GM12878 (cell line): ENCODE data around the gene DUOXA1. TPM values are rescaled to one million over a fixed set of nuclear protein-coding genes. Genes with fewer than 3 reads are reported as not detected.

Experiments
- ATAC-seq: fragments of 200-7000 bp; cut with Tn5 transposase; 3 replicates; pipeline ENCODE4 v1.9.1; 2020; ENCODE audit warnings: mild to moderate bottlenecking, moderate library complexity
- BruUV-seq: library from RNA; stranded (reverse); fragments of 400-500 nt; replicated peaks from 2 replicates; lab custom pipeline; 2021; lab: Mats Ljungman, UMichigan
- CTCF ChIA-PET: fragments of 300-600 bp; sonication (Branson Sonifier 250); formaldehyde crosslinking; extraction: SDS; loops from one replicate; lab custom pipeline; 2021; ENCODE audit warnings: inconsistent platforms; lab: Yijun Ruan, JAX
- POLR2A ChIA-PET: fragments of 350-600 bp; formaldehyde crosslinking; extraction: SDS; loops from one replicate; lab custom pipeline; 2021; ENCODE audit warnings: inconsistent platforms; lab: Charles Lee
- RAD21 ChIA-PET: fragments of 300-600 bp; sonication (Branson Sonifier 250); formaldehyde crosslinking; loops from one replicate; lab custom pipeline; 2023; ENCODE audit warnings: antibody characterized with exemption; ENCODE audit not compliant: unreplicated experiment; lab: Charles Lee
- SMC1A ChIA-PET: fragments of 300-600 bp; sonication (Branson Sonifier 250); formaldehyde crosslinking; loops from one replicate; lab custom pipeline; 2023; ENCODE audit not compliant: unreplicated experiment, uncharacterized antibody; lab: Charles Lee
- DNase-seq: peaks from one replicate; pipeline ENCODE4 v3.0.0-alpha.2; 2011; ENCODE audit warnings: low read depth, low spot score
- FAIRE-seq: peaks from 3 replicates; lab custom pipeline; 2011; peaks lifted over from hg19 to GRCh38; lab: Jason Lieb, UNC
- H2AFZ ChIP-seq: 2 replicates; pipeline ENCODE4 v1.6.0; 2011; ENCODE audit warnings: low read depth, low read length, control low read depth; ENCODE audit not compliant: control insufficient read depth
- H3K27ac ChIP-seq: 2 replicates; pipeline ENCODE4 v1.5.1; 2011; ENCODE audit warnings: control low read depth; ENCODE audit not compliant: control insufficient read depth, insufficient read depth
- H3K27me3 ChIP-seq, 2 experiments: replicated peaks in 1 of 2; 2 replicates each; pipeline versions ENCODE4 v1.6.0 to v1.6.1; 2011; ENCODE audit warnings: low read length in 1 of 2; ENCODE audit not compliant: control insufficient read depth in 2 of 2, insufficient read depth in 2 of 2
- H3K36me3 ChIP-seq, 2 experiments: 2 replicates each; pipeline ENCODE4 v1.5.1; 2011; ENCODE audit warnings: low read length in 1 of 2; ENCODE audit not compliant: control insufficient read depth in 2 of 2, insufficient read depth in 2 of 2
- H3K4me1 ChIP-seq: 2 replicates; pipeline ENCODE4 v1.6.1; 2011; ENCODE audit warnings: mild to moderate bottlenecking, low read length, moderate library complexity, mixed read lengths; ENCODE audit not compliant: control insufficient read depth, insufficient read depth
- H3K4me2 ChIP-seq: 2 replicates; pipeline ENCODE4 v1.6.0; 2011; ENCODE audit warnings: control low read depth; ENCODE audit not compliant: control insufficient read depth, insufficient read depth
- H3K4me3 ChIP-seq: fragments of 200-600 bp; sonication (generic); 2 replicates; pipeline ENCODE4 v1.5.1; 2016
- H3K79me2 ChIP-seq: 2 replicates; pipeline ENCODE4 v1.6.0; 2011; ENCODE audit warnings: low read length; ENCODE audit not compliant: control insufficient read depth, insufficient read depth
- H3K9ac ChIP-seq: 2 replicates; pipeline ENCODE4 v1.8.0; 2011; ENCODE audit warnings: low read length, control low read depth, mixed read lengths; ENCODE audit not compliant: control insufficient read depth, insufficient read depth
- H3K9me3 ChIP-seq: replicated peaks from 3 replicates; pipeline ENCODE4 v1.5.1; 2011; ENCODE audit warnings: mild to moderate bottlenecking, low read length; ENCODE audit not compliant: control insufficient read depth, insufficient read depth
- H4K20me1 ChIP-seq: 2 replicates; pipeline ENCODE4 v1.6.0; 2011; ENCODE audit not compliant: control insufficient read depth, insufficient read depth
- CBX5 ChIP-seq: sonication (generic); IDR thresholded peaks from 2 replicates; pipeline ENCODE4 v1.6.1; 2016; ENCODE audit warnings: low read depth, moderate library complexity, mild to moderate bottlenecking, inconsistent platforms
- CUX1 ChIP-seq: IDR thresholded peaks from 2 replicates; pipeline ENCODE4 v1.6.1; 2012; ENCODE audit warnings: improper control_type of control experiment, low read depth, low read length; ENCODE audit not compliant: insufficient replicate concordance
- KAT2A ChIP-seq: conservative IDR thresholded peaks from 2 replicates; pipeline ENCODE4 v1.6.1; 2011; ENCODE audit warnings: low read depth, low read length; ENCODE audit not compliant: control insufficient read depth
- KLF5 ChIP-seq: fragments of 450-650 bp; IDR thresholded peaks from 2 replicates; pipeline ENCODE4 v1.6.1; 2014; ENCODE audit warnings: mild to moderate bottlenecking; ENCODE audit not compliant: partially characterized antibody
- MEF2B ChIP-seq: fragments of 450-650 bp; IDR thresholded peaks from 2 replicates; pipeline ENCODE4 v1.6.1; 2018; ENCODE audit warnings: mild to moderate bottlenecking, moderate library complexity; ENCODE audit not compliant: partially characterized antibody, poor library complexity, severe bottlenecking
- SIN3A ChIP-seq: IDR thresholded peaks from 2 replicates; pipeline ENCODE4 v1.6.1; 2012; ENCODE audit warnings: low read depth, low read length, improper control_type of control experiment
- USF2 ChIP-seq: IDR thresholded peaks from 2 replicates; pipeline ENCODE4 v1.6.1; 2011; ENCODE audit warnings: low read depth, low read length, improper control_type of control experiment, borderline replicate concordance
- WGBS: methylation state at CpG from one replicate; pipeline ENCODE4 v1.1.6; 2016; ENCODE audit warnings: low lambda C conversion rate; ENCODE audit not compliant: insufficient replicate concordance, insufficient coverage; ENCODE audit errors: missing lambda C conversion rate; 5-methylcytosine and 5-hydroxymethylcytosine counted together
- in situ Hi-C: fragments of 300-500 bp; cut with MboI; formaldehyde crosslinking; loops from 9 replicates; pipeline ENCODE4 v1.14.3; 2018; ENCODE audit warnings: mixed read lengths
- intact Hi-C: fragments of 100-400 bp; cut with micrococcal nuclease; formaldehyde crosslinking; loops from one replicate; pipeline ENCODE4 v1.14.2; 2022; ENCODE audit not compliant: unreplicated experiment
- polyA plus RNA-seq, 11 experiments: library from polyadenylated mRNA; depleted of rRNA in 4 of 11; unstranded in 6 of 11; stranded (reverse) in 5 of 11; fragments of >200 nt; fragmentation: Nextera tagmentation in 4 of 11; fragmentation: Illumina TruSeq in 1 of 11; extraction: Ambion mirVana in 4 of 11; extraction: Trizol in 1 of 11; gene quantifications; 1 replicate in 1 of 11; 2 replicates in 10 of 11; pipeline versions ENCODE4 v1.2.1 to v1.2.3, GENCODE V29; 2011 to 2016; ENCODE audit warnings: inconsistent platforms in 2 of 11, missing spikeins in 2 of 11, low read depth in 1 of 11
- total RNA-seq, 4 experiments: library from RNA; depleted of rRNA in 3 of 4; stranded (reverse); fragments of >200 nt in 3 of 4; fragmentation: Illumina TruSeq in 1 of 4; extraction: Trizol in 1 of 4; gene quantifications; 2 replicates each; pipeline versions ENCODE4 v1.2.1 to v1.2.3, GENCODE V29; 2013 to 2021

Gene DUOXA1
- total and polyA plus RNA-seq, 10 of the 15 experiments (the other 5 are each of a cell fraction or from before 2014, with no cell fraction given) = 0.08 TPM; not detected in 9

- Histone ChIP-seq H3K4me2 (no peak overlapping the region), H3K4me1 (no peaks in the 10 kb centered on the region; the same call in 1 of the 2 replicates), H2AFZ (no peak overlapping the region), H4K20me1 (no peaks in the 10 kb centered on the region), H3K79me2 (no peaks in the 10 kb centered on the region), H3K9ac (no peak overlapping the region), H3K4me3 (no peak overlapping the region), H3K36me3 (no peaks in the 10 kb centered on the region), H3K27ac (no peak overlapping the region), H3K27me3 (peaks cover 21 to 34% of the 10 kb centered on the region in 2 experiments), H3K9me3 (no peaks in the 10 kb centered on the region)
- DNase-seq (no peak), ATAC-seq (no peak), FAIRE-seq (no peak)
- ChIA-PET RAD21 (no interaction called here), CTCF (no interaction called here), POLR2A (no interaction called here), SMC1A (no interaction called here)
- intact Hi-C loops = no loop called here
- in situ Hi-C loops = loop anchor here (10.0 kb wide), 1 partner anchor 63 kb away; no protein-coding TSS in a partner anchor
- no peak for TF ChIP-seq CUX1
- no peak for TF ChIP-seq MEF2B
- no peak for TF ChIP-seq CBX5
- no peak for TF ChIP-seq SIN3A
- TF ChIP-seq KLF5 = no peak
- TF ChIP-seq KAT2A = no peak
- TF ChIP-seq USF2 = no peak
- WGBS = 58% methylated on average over 46 of the region's 71 CpGs
- BruUV-seq = no TSS peak
Measured at GRCh38 chr15:45111390-45112142, 18.1 kb downstream of the DUOXA1 start.
